Measurements from ENCODE around the gene CPNE1. TPM values are rescaled to one million over a fixed set of nuclear protein-coding genes. Genes with fewer than 3 reads are reported as not detected.

Gene CPNE1
- total and polyA plus RNA-seq, 10 of the 15 experiments (the other 5 are each of a cell fraction or from before 2014, with no cell fraction given): 84.9 to 209 (median 146) TPM

GRCh38 chr20:35621560-35621946 lies 43.1 kb downstream of the CPNE1 start:
- in situ Hi-C loops (cut with MboI) (no loop called here), intact Hi-C loops (cut with micrococcal nuclease; ENCODE audit: unreplicated experiment) (no loop called here)
- no peaks in the 10 kb centered on the region for H3K27me3 ChIP-seq (replicated peaks in 1 of 2; ENCODE audit: control insufficient read depth in 2 of 2, insufficient read depth in 2 of 2, low read length in 1 of 2)
- no peak overlapping the region for H3K4me3 ChIP-seq
- ATAC-seq (no peak), FAIRE-seq (no peak), DNase-seq (ENCODE audit: low read depth, low spot score) (no peak)
- TF ChIP-seq ZBED1 (IDR thresholded peaks at IDR 0.05; ENCODE audit: borderline replicate concordance): no peak
- no peak for TF ChIP-seq SIX5 (IDR thresholded peaks at IDR 0.05; ENCODE audit: low read depth, low read length, severe bottlenecking)
- TF ChIP-seq RAD51 (IDR thresholded peaks at IDR 0.05): no peak
- TF ChIP-seq NFYA (IDR thresholded peaks at IDR 0.05; ENCODE audit: borderline replicate concordance, low read depth, low read length): no peak
- TF ChIP-seq E2F8 (IDR thresholded peaks at IDR 0.05; ENCODE audit: low read depth, partially characterized antibody): no peak
- H3K9ac ChIP-seq (ENCODE audit: control insufficient read depth, insufficient read depth, low read length): no peak overlapping the region
- ChIA-PET RAD21 (ENCODE audit: unreplicated experiment) (no interaction called here), POLR2A (no interaction called here), SMC1A (ENCODE audit: uncharacterized antibody, unreplicated experiment) (interaction anchor here (1.2 to 3.8 kb wide), 2 partner anchors 41 to 98 kb away, joined by 3 to 28 read pairs; partner anchors contain the start of genes CPNE1 and RBM12), CTCF (interaction anchor here (1.1 to 4.0 kb wide), 4 partner anchors 12 to 50 kb away, joined by 3 to 31 read pairs (median 6); no protein-coding TSS in a partner anchor)
- H3K27ac ChIP-seq (ENCODE audit: control insufficient read depth, insufficient read depth): no peak overlapping the region
- no TSS peak for BruUV-seq (replicated peaks)
- H3K79me2 ChIP-seq (ENCODE audit: control insufficient read depth, insufficient read depth, low read length): no peaks in the 10 kb centered on the region; the same call in none of the 2 replicates
- no peaks in the 10 kb centered on the region for H4K20me1 ChIP-seq (ENCODE audit: control insufficient read depth, insufficient read depth)
- WGBS (ENCODE audit: insufficient coverage, insufficient replicate concordance, low lambda C conversion rate, missing lambda C conversion rate): 91% methylated on average over 2 of the region's 2 CpGs
- no peak overlapping the region for H2AFZ ChIP-seq (ENCODE audit: control insufficient read depth, low read depth, low read length)
- H3K4me2 ChIP-seq (ENCODE audit: control insufficient read depth, insufficient read depth): no peak overlapping the region
- H3K36me3 ChIP-seq (ENCODE audit: control insufficient read depth in 2 of 2, insufficient read depth in 2 of 2, low read length in 1 of 2): peaks cover 3 to 7% of the 10 kb centered on the region in 2 experiments; a peak in 3 of 4 replicates
- peaks cover 20% of the 10 kb centered on the region for H3K4me1 ChIP-seq (ENCODE audit: control insufficient read depth, insufficient read depth, low read length)
- H3K9me3 ChIP-seq (replicated peaks; ENCODE audit: control insufficient read depth, insufficient read depth, low read length): no peaks in the 10 kb centered on the region

Measured in GM12878 (cell line).